ENCODE measurements around the gene ODAD2. TPM values are rescaled to one million over a fixed set of nuclear protein-coding genes. Genes with fewer than 3 reads are reported as not detected.

The ODAD2 gene, protein sequence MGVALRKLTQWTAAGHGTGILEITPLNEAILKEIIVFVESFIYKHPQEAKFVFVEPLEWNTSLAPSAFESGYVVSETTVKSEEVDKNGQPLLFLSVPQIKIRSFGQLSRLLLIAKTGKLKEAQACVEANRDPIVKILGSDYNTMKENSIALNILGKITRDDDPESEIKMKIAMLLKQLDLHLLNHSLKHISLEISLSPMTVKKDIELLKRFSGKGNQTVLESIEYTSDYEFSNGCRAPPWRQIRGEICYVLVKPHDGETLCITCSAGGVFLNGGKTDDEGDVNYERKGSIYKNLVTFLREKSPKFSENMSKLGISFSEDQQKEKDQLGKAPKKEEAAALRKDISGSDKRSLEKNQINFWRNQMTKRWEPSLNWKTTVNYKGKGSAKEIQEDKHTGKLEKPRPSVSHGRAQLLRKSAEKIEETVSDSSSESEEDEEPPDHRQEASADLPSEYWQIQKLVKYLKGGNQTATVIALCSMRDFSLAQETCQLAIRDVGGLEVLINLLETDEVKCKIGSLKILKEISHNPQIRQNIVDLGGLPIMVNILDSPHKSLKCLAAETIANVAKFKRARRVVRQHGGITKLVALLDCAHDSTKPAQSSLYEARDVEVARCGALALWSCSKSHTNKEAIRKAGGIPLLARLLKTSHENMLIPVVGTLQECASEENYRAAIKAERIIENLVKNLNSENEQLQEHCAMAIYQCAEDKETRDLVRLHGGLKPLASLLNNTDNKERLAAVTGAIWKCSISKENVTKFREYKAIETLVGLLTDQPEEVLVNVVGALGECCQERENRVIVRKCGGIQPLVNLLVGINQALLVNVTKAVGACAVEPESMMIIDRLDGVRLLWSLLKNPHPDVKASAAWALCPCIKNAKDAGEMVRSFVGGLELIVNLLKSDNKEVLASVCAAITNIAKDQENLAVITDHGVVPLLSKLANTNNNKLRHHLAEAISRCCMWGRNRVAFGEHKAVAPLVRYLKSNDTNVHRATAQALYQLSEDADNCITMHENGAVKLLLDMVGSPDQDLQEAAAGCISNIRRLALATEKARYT
- total RNA-seq (0.63 and 0.70 TPM in 2 replicates), polyA plus RNA-seq (0.68 and 1.7 TPM in 2 replicates)

DNA sequence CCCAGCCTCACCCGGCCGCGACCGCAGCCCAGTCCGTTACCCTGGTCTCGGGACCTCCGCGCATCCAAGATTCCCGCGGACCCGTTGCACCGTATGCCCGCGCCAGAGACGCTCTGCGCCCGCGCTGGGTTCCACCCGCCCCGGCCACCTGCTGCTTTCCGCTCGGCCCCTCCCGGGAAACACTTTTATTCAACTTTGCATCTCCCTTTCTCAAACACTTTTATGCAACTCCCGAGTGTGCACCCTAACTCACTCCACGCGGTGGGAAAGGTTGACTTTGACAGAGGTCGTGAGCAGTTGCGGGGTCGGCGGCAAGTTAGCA is at the start of gene ODAD2:
ODAD2 (minus strand) TSS at position 126 of the 322 bp plus-strand sequence. CDS start 3,937 bp downstream, outside the sequence.
- Histone ChIP-seq H3K27me3 (peaks cover 8% of the 10 kb centered on the region), H3K4me3 (peak within 1 kb of the TSS; percentile 76), H3K4me1 (ENCODE audit: low read depth) (peaks cover 4% of the 10 kb centered on the region), H3K36me3 (no peaks in the 10 kb centered on the region), H3K9me3 (ENCODE audit: low read depth) (no peaks in the 10 kb centered on the region), H3K27ac (no peak within 1 kb of the TSS)
- TF ChIP-seq, protein P1, sequence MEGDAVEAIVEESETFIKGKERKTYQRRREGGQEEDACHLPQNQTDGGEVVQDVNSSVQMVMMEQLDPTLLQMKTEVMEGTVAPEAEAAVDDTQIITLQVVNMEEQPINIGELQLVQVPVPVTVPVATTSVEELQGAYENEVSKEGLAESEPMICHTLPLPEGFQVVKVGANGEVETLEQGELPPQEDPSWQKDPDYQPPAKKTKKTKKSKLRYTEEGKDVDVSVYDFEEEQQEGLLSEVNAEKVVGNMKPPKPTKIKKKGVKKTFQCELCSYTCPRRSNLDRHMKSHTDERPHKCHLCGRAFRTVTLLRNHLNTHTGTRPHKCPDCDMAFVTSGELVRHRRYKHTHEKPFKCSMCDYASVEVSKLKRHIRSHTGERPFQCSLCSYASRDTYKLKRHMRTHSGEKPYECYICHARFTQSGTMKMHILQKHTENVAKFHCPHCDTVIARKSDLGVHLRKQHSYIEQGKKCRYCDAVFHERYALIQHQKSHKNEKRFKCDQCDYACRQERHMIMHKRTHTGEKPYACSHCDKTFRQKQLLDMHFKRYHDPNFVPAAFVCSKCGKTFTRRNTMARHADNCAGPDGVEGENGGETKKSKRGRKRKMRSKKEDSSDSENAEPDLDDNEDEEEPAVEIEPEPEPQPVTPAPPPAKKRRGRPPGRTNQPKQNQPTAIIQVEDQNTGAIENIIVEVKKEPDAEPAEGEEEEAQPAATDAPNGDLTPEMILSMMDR (IDR thresholded peaks at IDR 0.05; ENCODE audit: low read depth, low read length), result no peak
- DNase-seq (ENCODE audit: low read depth in 1 of 2, low spot score in 1 of 2), result no peak

DNA sequence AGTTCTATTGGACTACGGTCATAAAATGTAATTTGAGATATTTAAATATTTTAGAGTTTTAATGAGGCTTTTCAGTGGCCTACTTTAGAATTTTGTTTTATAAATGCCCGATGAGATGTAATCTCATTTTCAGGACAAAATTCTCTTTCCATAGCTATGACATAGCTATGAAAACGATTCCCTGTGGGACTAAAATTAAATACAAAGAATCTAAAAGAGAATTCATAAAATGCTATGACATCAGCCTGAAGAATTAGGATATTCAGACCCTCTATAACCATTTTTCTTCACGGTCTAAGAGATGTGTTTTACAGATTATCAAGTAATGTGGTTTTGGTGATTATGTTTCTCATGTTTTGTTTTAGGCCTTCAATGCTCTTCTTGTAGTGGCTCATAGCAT is 48.2 kb upstream of the ODAD2 start:
- Histone ChIP-seq H3K4me1 (ENCODE audit: low read depth) (no peaks in the 10 kb centered on the region), H3K9me3 (ENCODE audit: low read depth) (no peaks in the 10 kb centered on the region), H3K27me3 (no peaks in the 10 kb centered on the region), H3K4me3 (no peak overlapping the region), H3K27ac (no peak overlapping the region), H3K36me3 (no peaks in the 10 kb centered on the region)
- DNase-seq (ENCODE audit: low read depth in 1 of 2, low spot score in 1 of 2), result no peak
- TF ChIP-seq, protein P1 (IDR thresholded peaks at IDR 0.05; ENCODE audit: low read depth, low read length), result no peak

DNA sequence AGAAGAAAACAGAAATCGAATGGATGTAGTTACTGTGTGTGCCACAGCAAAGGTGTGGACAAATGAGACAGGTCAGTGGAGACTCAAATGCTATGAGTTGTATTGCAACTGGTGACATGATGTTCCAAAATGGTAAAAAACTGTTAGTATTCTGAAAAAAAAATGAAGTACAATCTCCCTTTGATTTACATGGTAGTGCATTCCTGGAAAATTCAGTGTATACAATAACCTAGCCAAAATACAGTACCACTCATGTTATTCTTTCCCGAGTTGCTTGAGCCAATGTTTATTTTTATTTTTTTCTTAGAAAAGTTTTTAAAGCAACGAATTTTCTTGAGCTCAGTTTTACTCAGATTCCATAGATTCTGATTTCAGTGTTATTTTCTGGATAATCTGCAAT is 47.7 kb upstream of the ODAD2 start:
- no peaks in the 10 kb centered on the region for H3K9me3 ChIP-seq (ENCODE audit: low read depth)
- H3K4me1 ChIP-seq (ENCODE audit: low read depth), result no peaks in the 10 kb centered on the region
- no peaks in the 10 kb centered on the region for H3K27me3 ChIP-seq
- no peaks in the 10 kb centered on the region for H3K36me3 ChIP-seq
- H3K27ac ChIP-seq, result no peak overlapping the region
- TF ChIP-seq, protein P1 (IDR thresholded peaks at IDR 0.05; ENCODE audit: low read depth, low read length), result no peak
- no peak overlapping the region for H3K4me3 ChIP-seq
- DNase-seq (ENCODE audit: low read depth in 1 of 2, low spot score in 1 of 2), result no peak

DNA sequence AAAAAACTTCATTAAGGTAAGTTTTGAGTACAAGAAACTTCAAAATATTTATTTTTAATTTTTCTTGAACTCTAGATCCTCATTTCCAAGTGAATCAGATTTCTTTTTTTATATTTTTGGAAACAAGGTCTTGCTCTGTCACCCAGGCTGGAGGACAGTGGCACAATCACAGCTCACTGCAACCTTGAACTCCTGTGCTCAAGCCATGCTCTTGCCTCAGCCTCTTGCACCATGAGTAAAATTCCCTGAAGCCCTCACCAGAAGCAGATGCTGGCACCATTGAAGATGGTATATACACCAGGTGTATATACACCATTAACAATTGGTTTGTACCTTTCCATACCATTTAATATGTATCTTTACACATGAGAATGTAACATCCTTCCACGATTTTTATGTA is 45.1 kb upstream of the ODAD2 start:
- Histone ChIP-seq H3K36me3 (no peaks in the 10 kb centered on the region), H3K27ac (no peak overlapping the region), H3K27me3 (no peaks in the 10 kb centered on the region), H3K4me3 (no peak overlapping the region), H3K9me3 (ENCODE audit: low read depth) (no peaks in the 10 kb centered on the region), H3K4me1 (ENCODE audit: low read depth) (no peaks in the 10 kb centered on the region)
- TF ChIP-seq, protein P1 (IDR thresholded peaks at IDR 0.05; ENCODE audit: low read depth, low read length), result no peak
- no peak for DNase-seq (ENCODE audit: low read depth in 1 of 2, low spot score in 1 of 2)

DNA sequence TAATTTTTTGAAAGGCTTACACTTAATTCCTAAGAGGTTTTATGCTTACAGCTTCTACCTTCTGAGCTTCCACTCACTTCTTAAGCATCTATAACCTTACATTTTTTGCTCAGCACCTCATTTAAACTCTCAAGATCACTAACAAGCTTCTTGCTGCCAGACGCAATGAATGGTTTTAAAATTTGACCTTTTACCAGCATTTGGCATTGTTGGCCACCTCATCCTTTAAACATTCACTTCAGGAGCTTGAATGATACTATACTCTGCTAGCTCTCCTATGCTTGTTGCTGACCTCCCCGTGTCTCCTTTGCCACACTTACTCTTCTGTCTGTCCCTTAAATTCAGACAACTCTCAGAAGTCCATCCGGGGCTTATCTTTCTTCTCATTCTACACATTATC is 37.7 kb upstream of the ODAD2 start:
- no peaks in the 10 kb centered on the region for H3K27me3 ChIP-seq
- no peak for DNase-seq (ENCODE audit: low read depth in 1 of 2, low spot score in 1 of 2)
- no peak overlapping the region for H3K4me3 ChIP-seq
- TF ChIP-seq, protein P1 (IDR thresholded peaks at IDR 0.05; ENCODE audit: low read depth, low read length), result no peak
- H3K36me3 ChIP-seq, result no peaks in the 10 kb centered on the region
- H3K27ac ChIP-seq, result no peak overlapping the region
- H3K9me3 ChIP-seq (ENCODE audit: low read depth), result no peaks in the 10 kb centered on the region
- H3K4me1 ChIP-seq (ENCODE audit: low read depth), result no peaks in the 10 kb centered on the region

Data from cardiac muscle cell (in vitro differentiated cells and primary cell).